ENCODE data around the gene ATRN. TPM values are rescaled to one million over a fixed set of nuclear protein-coding genes. Genes with fewer than 3 reads are reported as not detected.

Gene ATRN
- total and polyA plus RNA-seq, 2 donors (not counting 3 experiments of a cell fraction or from before 2014, with no cell fraction given) = 32.3 to 33.1 TPM

GRCh38 chr20:3551681-3552434, 81.0 kb downstream of the ATRN start:
- ChIA-PET POLR2A (no interaction called here), CTCF (interaction anchor here (0.7 to 5.0 kb wide), 3 partner anchors 11 to 159 kb away, joined by 3 to 32 read pairs (median 3); no protein-coding TSS in a partner anchor)
- Histone ChIP-seq H3K36me3 (ENCODE audit: control insufficient read depth in 2 of 2, extremely low read depth in 1 of 2, insufficient read depth in 2 of 2, low read length in 2 of 2) (no peaks in the 10 kb centered on the region), H3K4me1 (ENCODE audit: control insufficient read depth, extremely low read depth, insufficient read depth, low read length) (no peaks in the 10 kb centered on the region), H3K27me3 (ENCODE audit: control insufficient read depth in 2 of 2, insufficient read depth in 2 of 2, low read length in 2 of 2) (no peaks in the 10 kb centered on the region), H3K9me3 (replicated peaks; ENCODE audit: control insufficient read depth, insufficient read depth, low read length) (no peaks in the 10 kb centered on the region), H3K79me2 (ENCODE audit: control insufficient read depth, insufficient read depth, low read length) (no peaks in the 10 kb centered on the region), H3K4me2 (ENCODE audit: insufficient read depth, low read length) (no peak overlapping the region), H3K9ac (replicated peaks; ENCODE audit: extremely low read depth, insufficient read depth, low read length) (no peak overlapping the region), H3K9me1 (replicated peaks; ENCODE audit: control insufficient read depth, extremely low read depth, insufficient read depth, low read length) (no peaks in the 10 kb centered on the region), H4K20me1 (replicated peaks; ENCODE audit: control insufficient read depth, extremely low read depth, insufficient read depth, low read length) (no peaks in the 10 kb centered on the region), H3K27ac (ENCODE audit: insufficient read depth, low read depth, low read length) (no peak overlapping the region), H3K4me3 (replicated peaks in 1 of 3; ENCODE audit: insufficient read depth in 1 of 3, low read depth in 1 of 3, low read length in 3 of 3) (no peak overlapping the region), H2AFZ (ENCODE audit: low read depth, low read length) (no peak overlapping the region)
- dilution Hi-C loops (cut with MboI; ENCODE audit: extremely low pct_ligation_motif_present, low sequenced_read_pairs) (no loop called here), intact Hi-C loops (cut with micrococcal nuclease) (no loop called here)
- FAIRE-seq (no peak), DNase-seq (ENCODE audit: low read depth, low spot score) (no peak)
- BruUV-seq (replicated peaks) = no TSS peak
- TF ChIP-seq CTCF (IDR thresholded peaks at IDR 0.05; ENCODE audit: extremely low read depth in 1 of 2, insufficient read depth in 1 of 2, low read depth in 1 of 2, low read length in 2 of 2) = no peak
- no peak for TF ChIP-seq EZH2 (IDR thresholded peaks at IDR 0.05; ENCODE audit: borderline replicate concordance, low read depth, low read length, severe bottlenecking)
- TF ChIP-seq POLR2A (IDR thresholded peaks at IDR 0.05; ENCODE audit: low read depth, low read length) = no peak
- TF ChIP-seq JUN (IDR thresholded peaks at IDR 0.05; ENCODE audit: borderline replicate concordance, insufficient read depth, insufficient read length, low read depth) = no peak
- no peak for TF ChIP-seq POLR2AphosphoS5 (IDR thresholded peaks at IDR 0.05; ENCODE audit: insufficient read depth, low read depth, low read length)
- no peak for TF ChIP-seq GATA2 (IDR thresholded peaks at IDR 0.05; ENCODE audit: insufficient read depth, insufficient read length, low read depth, low read length)
- TF ChIP-seq FOS (IDR thresholded peaks at IDR 0.05; ENCODE audit: borderline replicate concordance, insufficient read depth, low read length) = no peak
- no peak for TF ChIP-seq MAX (IDR thresholded peaks at IDR 0.05; ENCODE audit: insufficient read depth, insufficient read length)
- no peak for TF ChIP-seq MYC (IDR thresholded peaks at IDR 0.05; ENCODE audit: low read depth, low read length)
